Esophagus muscularis mucosa (tissue), 4 donors: ENCODE data around the gene MYO1E. TPM values are rescaled to one million over a fixed set of nuclear protein-coding genes. Genes with fewer than 3 reads are reported as not detected.

Source experiments
- DNase-seq: peaks from one replicate; pipeline ENCODE4 v3.0.0-alpha.2; 2017; ENCODE audit errors: extremely low spot score
- H3K27ac ChIP-seq, 4 donors: fragments of 200-600 bp; sonication (generic); replicated peaks in 1 of 4; 1 replicate in 3 of 4; 2 replicates in 1 of 4; pipeline ENCODE4 v1.5.1; 2016 to 2019; ENCODE audit warnings: mild to moderate bottlenecking in 1 of 4
- H3K27me3 ChIP-seq, 4 donors: fragments of 200-600 bp; sonication (generic); one replicate each; pipeline versions ENCODE4 v1.5.1 to v1.6.0; 2016 to 2019
- H3K36me3 ChIP-seq, 4 donors: fragments of 200-600 bp; sonication (generic); one replicate each; pipeline ENCODE4 v1.5.1; 2016 to 2019
- H3K4me1 ChIP-seq, 4 donors: fragments of 200-600 bp; sonication (generic); one replicate each; pipeline ENCODE4 v1.5.1; 2016 to 2019
- H3K4me3 ChIP-seq, 4 donors: fragments of 200-600 bp; sonication (generic); 1 replicate in 2 of 4; 2 replicates in 2 of 4; pipeline ENCODE4 v1.5.1; 2016 to 2019; ENCODE audit warnings: mild to moderate bottlenecking in 4 of 4, moderate library complexity in 1 of 4
- H3K9me3 ChIP-seq, 4 donors: fragments of 200-600 bp; sonication (generic); 1 replicate in 3 of 4; 2 replicates in 1 of 4; pipeline ENCODE4 v1.5.1; 2016 to 2019
- EP300 ChIP-seq: sonication (generic); formaldehyde crosslinking; IDR thresholded peaks from one replicate; pipeline ENCODE4 v1.6.1; 2017; ENCODE audit warnings: antibody characterized with exemption
- POLR2A ChIP-seq: fragments of 450-650 bp; IDR thresholded peaks from one replicate; pipeline ENCODE4 v1.6.1; 2017; ENCODE audit warnings: antibody characterized with exemption, moderate library complexity, mild to moderate bottlenecking, low read depth
- POLR2AphosphoS5 ChIP-seq, 2 donors: sonication (generic); formaldehyde crosslinking; IDR thresholded peaks; one replicate each; pipeline ENCODE4 v1.6.1; 2017; ENCODE audit warnings: antibody characterized with exemption in 2 of 2
- WGBS: methylation state at CpG from one replicate; pipeline ENCODE4 v1.1.5; 2018; 5-methylcytosine and 5-hydroxymethylcytosine counted together
- intact Hi-C: fragments of 100-400 bp; cut with DNase I; formaldehyde crosslinking; loops from one replicate; pipeline ENCODE4 v1.15.1; 2023
- total RNA-seq, 4 donors: library from RNA; depleted of rRNA; stranded (reverse); fragments of >200 nt; gene quantifications; one replicate each; pipeline versions ENCODE4 v1.1.0 to v1.2.1, GENCODE V29; 2016
- TF ChIP-seq, protein P1 (sequence below), 3 experiments: fragments of 200-600 bp in 2 of 3; fragments of 450-650 bp in 1 of 3; sonication (generic) in 2 of 3; IDR thresholded peaks; one replicate each; pipeline ENCODE4 v1.5.1; 2017 to 2019; ENCODE audit warnings: antibody characterized with exemption in 3 of 3, mild to moderate bottlenecking in 2 of 3, moderate library complexity in 1 of 3

MYO1E gene
- total RNA-seq, 4 donors from 2014 or later = 32.7 to 39.9 (median 37.6) TPM

DNA sequence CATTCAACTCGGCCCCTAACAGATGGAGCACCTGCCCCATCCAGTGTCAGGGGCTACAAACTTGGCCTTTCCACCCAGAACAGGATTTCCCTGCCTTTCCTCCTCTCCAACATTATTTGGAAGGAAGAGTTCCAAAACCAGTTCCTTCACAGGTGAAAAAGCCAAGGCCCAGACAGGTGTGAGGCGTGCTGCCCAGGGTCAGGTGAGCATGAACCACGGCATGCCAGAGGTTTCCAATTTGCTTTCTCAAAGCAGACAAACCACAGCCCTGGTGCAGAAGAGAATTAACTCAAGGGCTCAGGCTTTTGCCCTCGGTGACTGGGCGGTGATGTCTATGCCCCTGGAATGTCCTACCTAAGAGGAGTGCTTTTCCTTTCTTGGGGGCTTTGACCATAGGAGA lies 122.9 kb downstream of the MYO1E start:
- intact Hi-C loops = loop anchor here (5.0 kb wide), 1 partner anchor 122 kb away; the partner anchor contains the start of gene MYO1E
- no peaks in the 10 kb centered on the region for H3K9me3 ChIP-seq
- no peak for DNase-seq
- WGBS = 97% methylated on average over 5 of the region's 5 CpGs
- TF ChIP-seq POLR2AphosphoS5 (IDR thresholded peaks at IDR 0.05) (no peak), EP300 (no peak), POLR2A (no peak)
- TF ChIP-seq, protein P1, sequence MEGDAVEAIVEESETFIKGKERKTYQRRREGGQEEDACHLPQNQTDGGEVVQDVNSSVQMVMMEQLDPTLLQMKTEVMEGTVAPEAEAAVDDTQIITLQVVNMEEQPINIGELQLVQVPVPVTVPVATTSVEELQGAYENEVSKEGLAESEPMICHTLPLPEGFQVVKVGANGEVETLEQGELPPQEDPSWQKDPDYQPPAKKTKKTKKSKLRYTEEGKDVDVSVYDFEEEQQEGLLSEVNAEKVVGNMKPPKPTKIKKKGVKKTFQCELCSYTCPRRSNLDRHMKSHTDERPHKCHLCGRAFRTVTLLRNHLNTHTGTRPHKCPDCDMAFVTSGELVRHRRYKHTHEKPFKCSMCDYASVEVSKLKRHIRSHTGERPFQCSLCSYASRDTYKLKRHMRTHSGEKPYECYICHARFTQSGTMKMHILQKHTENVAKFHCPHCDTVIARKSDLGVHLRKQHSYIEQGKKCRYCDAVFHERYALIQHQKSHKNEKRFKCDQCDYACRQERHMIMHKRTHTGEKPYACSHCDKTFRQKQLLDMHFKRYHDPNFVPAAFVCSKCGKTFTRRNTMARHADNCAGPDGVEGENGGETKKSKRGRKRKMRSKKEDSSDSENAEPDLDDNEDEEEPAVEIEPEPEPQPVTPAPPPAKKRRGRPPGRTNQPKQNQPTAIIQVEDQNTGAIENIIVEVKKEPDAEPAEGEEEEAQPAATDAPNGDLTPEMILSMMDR (IDR thresholded peaks at IDR 0.05) = no peak
- peaks cover 0 to 15% (median 8%) of the 10 kb centered on the region in 4 donors for H3K36me3 ChIP-seq
- H3K27ac ChIP-seq = no peak overlapping the region
- H3K27me3 ChIP-seq = no peaks in the 10 kb centered on the region
- peaks cover 0 to 6% (median 0%) of the 10 kb centered on the region in 4 donors for H3K4me1 ChIP-seq
- no peak overlapping the region for H3K4me3 ChIP-seq

DNA sequence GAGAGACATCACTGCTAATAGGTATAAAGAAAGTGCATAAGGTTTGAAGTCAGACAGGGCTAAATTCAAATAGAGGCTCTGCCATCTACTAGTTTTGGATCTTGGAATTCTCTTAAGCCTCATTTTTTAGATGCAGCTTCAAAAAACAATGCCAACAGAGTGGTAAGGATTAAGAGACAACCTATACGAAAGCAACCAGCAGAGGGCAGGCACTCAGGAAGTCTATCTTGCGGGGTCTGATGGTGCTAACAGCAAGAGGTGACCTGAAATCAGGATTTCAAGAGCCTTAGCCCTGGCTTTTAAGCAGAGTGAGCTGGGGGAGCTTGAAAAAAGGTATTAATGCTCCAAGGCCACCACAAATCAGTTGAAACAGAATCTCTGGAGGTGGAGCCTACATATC lies 125.3 kb downstream of the MYO1E start:
- Histone ChIP-seq H3K36me3 (peaks cover 0 to 15% (median 2%) of the 10 kb centered on the region in 4 donors), H3K27me3 (no peaks in the 10 kb centered on the region), H3K9me3 (no peaks in the 10 kb centered on the region), H3K4me3 (no peak overlapping the region), H3K27ac (no peak overlapping the region), H3K4me1 (peaks cover 0 to 6% (median 0%) of the 10 kb centered on the region in 4 donors)
- intact Hi-C loops = loop anchor here (2.0 to 5.0 kb wide), 2 partner anchors 125 to 245 kb away; partner anchors contain the start of gene MYO1E
- DNase-seq = no peak
- WGBS = 25% methylated on average over 2 of the region's 2 CpGs
- TF ChIP-seq POLR2A = no peak
- TF ChIP-seq, protein P1 (IDR thresholded peaks at IDR 0.05) = peak; percentile 45 to 52 (median 51)
- TF ChIP-seq EP300 = no peak
- TF ChIP-seq POLR2AphosphoS5 (IDR thresholded peaks at IDR 0.05) = peak in 1 of 2 donors; percentile 9

DNA sequence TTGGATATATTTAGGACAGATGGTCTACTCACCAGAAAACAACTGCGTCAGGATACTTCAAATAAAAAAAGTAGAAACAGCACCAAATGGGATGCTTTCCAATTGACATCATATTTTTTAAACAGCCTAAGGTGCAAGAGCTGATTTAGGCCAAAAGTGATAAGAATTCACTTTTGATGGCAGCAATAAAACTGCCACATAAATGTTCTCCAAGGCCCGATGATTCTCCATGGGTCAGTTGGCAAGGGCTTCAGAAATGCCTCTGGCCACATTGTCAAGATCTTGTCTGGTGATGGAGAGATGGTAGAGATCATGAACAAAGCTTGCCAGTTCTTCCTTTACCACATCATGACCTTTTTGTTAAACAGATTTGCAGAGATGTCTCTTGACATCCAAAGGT lies 127.1 kb downstream of the MYO1E start:
- Histone ChIP-seq H3K9me3 (no peaks in the 10 kb centered on the region), H3K27me3 (no peaks in the 10 kb centered on the region), H3K36me3 (peaks cover 0 to 15% (median 2%) of the 10 kb centered on the region in 4 donors), H3K27ac (no peak overlapping the region), H3K4me1 (peaks cover 0 to 6% (median 0%) of the 10 kb centered on the region in 4 donors), H3K4me3 (no peak overlapping the region)
- TF ChIP-seq POLR2AphosphoS5 (IDR thresholded peaks at IDR 0.05) (no peak), EP300 (no peak), POLR2A (no peak)
- TF ChIP-seq, protein P1 (IDR thresholded peaks at IDR 0.05) = no peak
- no peak for DNase-seq
- intact Hi-C loops = loop anchor here (5.0 kb wide), 1 partner anchor 127 kb away; the partner anchor contains the start of gene MYO1E
- WGBS = 82% methylated on average over 2 of the region's 2 CpGs

DNA sequence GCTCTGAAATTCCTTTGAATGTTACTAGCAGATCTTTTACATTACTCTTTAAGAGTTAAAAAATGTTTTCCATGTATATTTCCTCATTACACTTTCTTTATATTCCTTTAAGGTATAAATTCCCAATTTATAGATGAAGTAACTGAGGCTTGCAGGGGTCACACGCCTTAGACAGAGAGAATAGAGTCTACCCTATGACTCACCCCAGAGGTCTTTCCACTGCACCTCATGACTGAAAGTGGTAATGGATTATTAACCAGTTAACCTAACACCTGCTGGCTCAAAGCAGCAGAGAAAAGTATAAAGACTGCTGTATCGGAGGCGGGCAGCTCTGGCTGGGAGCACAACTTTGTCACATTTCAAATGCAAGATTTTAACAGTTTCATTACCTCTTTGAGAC lies 128.3 kb downstream of the MYO1E start:
- H3K36me3 ChIP-seq = peaks cover 0 to 5% (median 0%) of the 10 kb centered on the region in 4 donors
- TF ChIP-seq EP300 (no peak), POLR2AphosphoS5 (IDR thresholded peaks at IDR 0.05) (no peak), POLR2A (no peak)
- TF ChIP-seq, protein P1 (IDR thresholded peaks at IDR 0.05) = no peak
- no peak for DNase-seq
- no peak overlapping the region for H3K4me3 ChIP-seq
- H3K27me3 ChIP-seq = no peaks in the 10 kb centered on the region
- peaks cover 0 to 6% (median 0%) of the 10 kb centered on the region in 4 donors for H3K4me1 ChIP-seq
- intact Hi-C loops = no loop called here
- 95% methylated on average over 3 of the region's 3 CpGs for WGBS
- H3K27ac ChIP-seq = no peak overlapping the region
- no peaks in the 10 kb centered on the region for H3K9me3 ChIP-seq

DNA sequence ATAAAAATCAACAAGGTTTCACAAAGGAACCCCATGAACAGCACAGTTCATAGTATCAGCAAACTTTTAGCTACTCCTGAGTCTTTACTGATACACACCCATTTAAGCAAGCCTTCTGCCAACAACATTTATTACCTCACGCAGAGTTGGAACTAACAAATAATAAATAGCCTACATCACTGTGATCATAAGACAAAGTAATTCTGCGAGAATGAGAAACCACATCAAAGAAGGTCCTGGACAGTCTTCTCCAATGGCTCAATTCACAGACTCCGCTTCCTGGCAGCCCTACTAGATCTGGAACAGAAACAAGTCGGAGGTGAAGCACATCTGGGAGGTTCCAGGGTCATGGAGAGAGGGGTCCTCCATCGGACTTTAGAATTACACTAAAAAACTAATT lies 129.0 kb downstream of the MYO1E start:
- peaks cover 0 to 6% (median 0%) of the 10 kb centered on the region in 4 donors for H3K4me1 ChIP-seq
- TF ChIP-seq EP300 (no peak), POLR2AphosphoS5 (IDR thresholded peaks at IDR 0.05) (no peak), POLR2A (no peak)
- TF ChIP-seq, protein P1 (IDR thresholded peaks at IDR 0.05) = no peak
- no peaks in the 10 kb centered on the region for H3K27me3 ChIP-seq
- no peaks in the 10 kb centered on the region for H3K9me3 ChIP-seq
- WGBS = 84% methylated on average over 5 of the region's 5 CpGs
- no peak overlapping the region for H3K27ac ChIP-seq
- no peak for DNase-seq
- intact Hi-C loops = no loop called here
- peaks cover 0 to 5% (median 0%) of the 10 kb centered on the region in 4 donors for H3K36me3 ChIP-seq
- H3K4me3 ChIP-seq = no peak overlapping the region
